HG02852 (cell line): ENCODE measurements around the gene NKX1-1.
"Not testable (repeated sequence)": the region's sequence is repeated elsewhere in the genome, so short reads cannot be mapped to it uniquely, and the experiment has no call there.

ENCODE experiments used
- ATAC-seq: cut with Tn5 transposase; IDR thresholded peaks from one replicate; pipeline ENCODE4 v1.9.1; 2021; ENCODE audit warnings: mild to moderate bottlenecking, moderate library complexity; ENCODE audit not compliant: unreplicated experiment

Gene NKX1-1

GRCh38 chr4:1393866-1394265 is 12.4 kb downstream of the NKX1-1 start:
- no peak for ATAC-seq

- not testable (repeated sequence) for ATAC-seq
Observed at GRCh38 chr4:1393363-1393762, 12.9 kb downstream of the NKX1-1 start.

GRCh38 chr4:1385373-1386340 is 20.6 kb downstream of the NKX1-1 start:
- ATAC-seq, result no peak

- ATAC-seq, result no peak
Observed at GRCh38 chr4:1384675-1385372, 21.4 kb downstream of the NKX1-1 start.

- no peak for ATAC-seq
Observed at GRCh38 chr4:1383728-1384591, 22.3 kb downstream of the NKX1-1 start.

GRCh38 chr4:1382776-1383727 is 23.2 kb downstream of the NKX1-1 start:
- ATAC-seq, result no peak

GRCh38 chr4:1381944-1382541 is 24.2 kb downstream of the NKX1-1 start:
- ATAC-seq, result no peak

GRCh38 chr4:1381181-1381621 is 25.0 kb downstream of the NKX1-1 start:
- ATAC-seq, result no peak

- no peak for ATAC-seq
Observed at GRCh38 chr4:1380368-1381151, 25.7 kb downstream of the NKX1-1 start.

GRCh38 chr4:1379801-1380331 is 26.4 kb downstream of the NKX1-1 start:
- ATAC-seq, result no peak

- ATAC-seq, result no peak
Observed at GRCh38 chr4:1379351-1379781, 26.9 kb downstream of the NKX1-1 start.

GRCh38 chr4:1378559-1379231 is 27.5 kb downstream of the NKX1-1 start:
- ATAC-seq, result no peak

- no peak for ATAC-seq
Observed at GRCh38 chr4:1377606-1378261, 28.5 kb downstream of the NKX1-1 start.

- no peak for ATAC-seq
Observed at GRCh38 chr4:1376841-1377605, 29.2 kb downstream of the NKX1-1 start.

GRCh38 chr4:1376391-1376840 is 29.8 kb downstream of the NKX1-1 start:
- no peak for ATAC-seq

- ATAC-seq, result no peak
Observed at GRCh38 chr4:1375761-1376322, 30.4 kb downstream of the NKX1-1 start.
